Smooth muscle cell (in vitro differentiated cells): ENCODE measurements around the gene CASP2. TPM values are rescaled to one million over a fixed set of nuclear protein-coding genes. Genes with fewer than 3 reads are reported as not detected.

Experiments
- DNase-seq: peaks from one replicate; lab custom pipeline; 2025; ENCODE audit not compliant: unreplicated experiment; lab: John Stamatoyannopoulos, UW
- H2AFZ ChIP-seq: fragments of 200-600 bp; sonication (generic); 2 replicates; pipeline ENCODE4 v1.6.0; 2016; ENCODE audit warnings: antibody characterized with exemption, low read depth, mild to moderate bottlenecking
- H3F3A ChIP-seq: fragments of 200-600 bp; sonication (generic); 2 replicates; pipeline ENCODE4 v1.6.0; 2017; ENCODE audit warnings: antibody characterized with exemption, low read depth
- H3K27ac ChIP-seq: fragments of 200-600 bp; sonication (generic); 2 replicates; pipeline ENCODE4 v1.5.1; 2016; ENCODE audit warnings: low read depth, mild to moderate bottlenecking
- H3K27me3 ChIP-seq: fragments of 200-600 bp; sonication (generic); 2 replicates; pipeline ENCODE4 v1.6.1; 2016; ENCODE audit warnings: low read depth, mild to moderate bottlenecking
- H3K36me3 ChIP-seq: fragments of 200-600 bp; sonication (generic); 2 replicates; pipeline ENCODE4 v1.5.1; 2016; ENCODE audit warnings: low read depth
- H3K4me1 ChIP-seq: fragments of 200-600 bp; sonication (generic); 2 replicates; pipeline ENCODE4 v1.5.1; 2016; ENCODE audit warnings: low read depth
- H3K4me2 ChIP-seq: fragments of 200-600 bp; sonication (generic); 2 replicates; pipeline ENCODE4 v1.6.0; 2016; ENCODE audit warnings: mild to moderate bottlenecking
- H3K4me3 ChIP-seq: fragments of 200-600 bp; sonication (generic); 2 replicates; pipeline ENCODE4 v1.5.1; 2016; ENCODE audit warnings: mild to moderate bottlenecking
- H3K79me2 ChIP-seq: fragments of 200-600 bp; sonication (generic); 2 replicates; pipeline ENCODE4 v1.6.0; 2016; ENCODE audit warnings: low read depth, mild to moderate bottlenecking
- H3K9ac ChIP-seq: fragments of 200-600 bp; sonication (generic); 2 replicates; pipeline ENCODE4 v1.6.0; 2016; ENCODE audit warnings: low read depth
- H3K9me3 ChIP-seq: fragments of 200-600 bp; sonication (generic); replicated peaks from 2 replicates; pipeline ENCODE4 v1.5.1; 2016; ENCODE audit warnings: low read depth
- H4K20me1 ChIP-seq: fragments of 200-600 bp; sonication (generic); 2 replicates; pipeline ENCODE4 v1.6.0; 2016; ENCODE audit warnings: low read depth
- CTCF ChIP-seq: fragments of 200-600 bp; sonication (generic); IDR thresholded peaks from 2 replicates; pipeline ENCODE4 v1.5.1; 2017; ENCODE audit warnings: borderline replicate concordance, mild to moderate bottlenecking, antibody characterized with exemption; ENCODE audit not compliant: insufficient read depth, poor library complexity, severe bottlenecking
- WGBS: methylation state at CpG from one replicate; pipeline ENCODE4 v1.1.7; 2016; ENCODE audit warnings: low lambda C conversion rate; 5-methylcytosine and 5-hydroxymethylcytosine counted together
- polyA plus RNA-seq: library from polyadenylated mRNA; unstranded; fragments of >200 nt; fragmentation: Nextera tagmentation; extraction: Ambion mirVana; gene quantifications from 2 replicates; pipeline ENCODE4 v1.2.1, GENCODE V29; 2016
- total RNA-seq: library from RNA; depleted of rRNA; stranded (reverse); fragments of >200 nt; gene quantifications from 2 replicates; pipeline ENCODE4 v1.2.3, GENCODE V29; 2014

Gene CASP2
- total and polyA plus RNA-seq, 2 experiments from 2014 or later: 8.1 to 22.0 TPM

DNA sequence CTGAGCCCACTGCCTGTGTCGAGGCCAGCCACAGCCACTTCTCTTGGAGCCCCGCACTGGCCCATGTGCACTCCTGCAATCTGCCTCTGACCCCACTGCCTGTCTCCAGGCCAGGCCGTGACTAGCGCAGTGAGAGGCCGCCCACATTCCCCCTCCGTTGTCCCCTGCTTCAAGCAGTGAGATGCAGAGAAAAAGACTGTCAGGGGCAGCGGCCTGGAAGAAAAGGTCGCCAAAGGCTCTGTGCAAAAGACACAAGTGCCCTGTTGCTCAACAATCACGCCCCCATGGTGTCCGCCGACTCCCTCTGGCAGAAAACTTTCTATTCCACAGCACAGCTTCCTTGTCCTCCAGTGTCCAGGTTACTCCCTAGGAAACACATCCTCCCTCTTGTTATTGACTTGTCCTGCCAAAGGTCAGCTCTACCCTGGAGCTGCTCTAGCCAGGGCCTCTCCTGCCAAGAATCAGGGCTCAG lies 64.4 kb downstream of the CASP2 start:
- no peak for TF ChIP-seq CTCF

GRCh38 chr7:143354376-143354775 lies 66.2 kb downstream of the CASP2 start:
- no peaks in the 10 kb centered on the region for H4K20me1 ChIP-seq
- H2AFZ ChIP-seq: no peak overlapping the region
- no peak overlapping the region for H3K9ac ChIP-seq
- H3K4me1 ChIP-seq: peaks cover 15% of the 10 kb centered on the region
- no peaks in the 10 kb centered on the region for H3K9me3 ChIP-seq
- no peaks in the 10 kb centered on the region for H3K79me2 ChIP-seq
- H3F3A ChIP-seq: no peaks in the 10 kb centered on the region
- H3K27ac ChIP-seq: no peak overlapping the region
- H3K4me3 ChIP-seq: no peak overlapping the region
- no peaks in the 10 kb centered on the region for H3K36me3 ChIP-seq
- no peak for TF ChIP-seq CTCF
- WGBS: 93% methylated on average over 8 of the region's 8 CpGs
- H3K4me2 ChIP-seq: no peak overlapping the region
- H3K27me3 ChIP-seq: peaks cover 2% of the 10 kb centered on the region
- no peak for DNase-seq

More for the DNA sequence above, 64.4 kb downstream of the CASP2 start:
- no peaks in the 10 kb centered on the region for H3K27me3 ChIP-seq
- no peak overlapping the region for H3K27ac ChIP-seq
- no peak overlapping the region for H3K9ac ChIP-seq
- H3K79me2 ChIP-seq: no peaks in the 10 kb centered on the region
- peaks cover 15% of the 10 kb centered on the region for H3K4me1 ChIP-seq
- no peaks in the 10 kb centered on the region for H3F3A ChIP-seq
- 83% methylated on average over 11 of the region's 11 CpGs for WGBS
- no peak for DNase-seq
- no peak overlapping the region for H2AFZ ChIP-seq
- H3K4me2 ChIP-seq: no peak overlapping the region
- no peaks in the 10 kb centered on the region for H3K36me3 ChIP-seq
- H4K20me1 ChIP-seq: no peaks in the 10 kb centered on the region
- H3K9me3 ChIP-seq: no peaks in the 10 kb centered on the region
- H3K4me3 ChIP-seq: no peak overlapping the region

GRCh38 chr7:143354965-143355364 lies 66.8 kb downstream of the CASP2 start:
- peaks cover 15% of the 10 kb centered on the region for H3K4me1 ChIP-seq
- H3K79me2 ChIP-seq: no peaks in the 10 kb centered on the region
- H3K27ac ChIP-seq: no peak overlapping the region
- no peaks in the 10 kb centered on the region for H4K20me1 ChIP-seq
- H3K27me3 ChIP-seq: peaks cover 8% of the 10 kb centered on the region
- DNase-seq: no peak
- H3K9ac ChIP-seq: no peak overlapping the region
- no peaks in the 10 kb centered on the region for H3F3A ChIP-seq
- no peak overlapping the region for H3K4me2 ChIP-seq
- no peak for TF ChIP-seq CTCF
- no peak overlapping the region for H3K4me3 ChIP-seq
- H3K36me3 ChIP-seq: no peaks in the 10 kb centered on the region
- no peaks in the 10 kb centered on the region for H3K9me3 ChIP-seq
- WGBS: 86% methylated on average over 8 of the region's 8 CpGs
- H2AFZ ChIP-seq: no peak overlapping the region
